ENCODE data around the gene KIF6. TPM values are rescaled to one million over a fixed set of nuclear protein-coding genes. Genes with fewer than 3 reads are reported as not detected.

KIF6 gene
- total RNA-seq, 1 experiment from 2014 or later = not detected

DNA sequence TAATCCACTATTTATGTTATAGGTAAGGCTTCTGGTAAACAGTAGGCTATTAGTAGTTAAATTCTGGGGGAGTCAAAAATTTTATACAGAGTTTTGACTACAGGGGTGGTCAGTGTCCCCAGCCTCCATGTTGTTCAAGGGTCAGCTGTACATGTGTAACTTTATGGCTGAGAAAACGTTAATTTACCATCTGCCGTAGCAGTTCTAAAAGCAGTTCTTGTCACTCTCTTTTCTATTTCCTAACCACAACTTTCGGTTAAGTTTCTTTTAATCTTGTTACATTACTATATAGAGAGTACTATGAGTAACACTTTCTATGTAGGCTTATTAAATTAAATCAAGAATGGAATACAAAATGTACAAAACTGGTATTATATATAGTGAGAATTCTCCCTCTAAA is 21.6 kb upstream of the KIF6 start:
- Histone ChIP-seq H3K4me1 (ENCODE audit: control insufficient read depth, insufficient read depth, low read length) (no peaks in the 10 kb centered on the region), H3K4me3 (ENCODE audit: low read depth in 2 of 2, low read length in 2 of 2) (no peak overlapping the region), H3K9me3 (ENCODE audit: control insufficient read depth, insufficient read depth, low read depth, low read length) (no peaks in the 10 kb centered on the region), H3K27me3 (ENCODE audit: control insufficient read depth, insufficient read depth, low read length) (no peaks in the 10 kb centered on the region), H3K27ac (ENCODE audit: low read length) (no peak overlapping the region), H3K36me3 (ENCODE audit: control insufficient read depth, insufficient read depth, low read length) (no peaks in the 10 kb centered on the region)
- no peak for ATAC-seq
- in situ Hi-C loops (cut with HindIII; ENCODE audit: low pct_unique_long_range_greater_than_20kb, low sequenced_read_pairs) = no loop called here
- ChIA-PET POLR2A (no interaction called here), CTCF (no interaction called here)
- TF ChIP-seq POLR2AphosphoS5 (IDR thresholded peaks at IDR 0.05; ENCODE audit: low read depth, low read length) (no peak), TCF7L2 (IDR thresholded peaks at IDR 0.05; ENCODE audit: low read depth, low read length) (no peak), SIN3A (IDR thresholded peaks at IDR 0.05; ENCODE audit: borderline replicate concordance, insufficient read depth, low read depth, low read length) (no peak)
- TF ChIP-seq, protein P1, sequence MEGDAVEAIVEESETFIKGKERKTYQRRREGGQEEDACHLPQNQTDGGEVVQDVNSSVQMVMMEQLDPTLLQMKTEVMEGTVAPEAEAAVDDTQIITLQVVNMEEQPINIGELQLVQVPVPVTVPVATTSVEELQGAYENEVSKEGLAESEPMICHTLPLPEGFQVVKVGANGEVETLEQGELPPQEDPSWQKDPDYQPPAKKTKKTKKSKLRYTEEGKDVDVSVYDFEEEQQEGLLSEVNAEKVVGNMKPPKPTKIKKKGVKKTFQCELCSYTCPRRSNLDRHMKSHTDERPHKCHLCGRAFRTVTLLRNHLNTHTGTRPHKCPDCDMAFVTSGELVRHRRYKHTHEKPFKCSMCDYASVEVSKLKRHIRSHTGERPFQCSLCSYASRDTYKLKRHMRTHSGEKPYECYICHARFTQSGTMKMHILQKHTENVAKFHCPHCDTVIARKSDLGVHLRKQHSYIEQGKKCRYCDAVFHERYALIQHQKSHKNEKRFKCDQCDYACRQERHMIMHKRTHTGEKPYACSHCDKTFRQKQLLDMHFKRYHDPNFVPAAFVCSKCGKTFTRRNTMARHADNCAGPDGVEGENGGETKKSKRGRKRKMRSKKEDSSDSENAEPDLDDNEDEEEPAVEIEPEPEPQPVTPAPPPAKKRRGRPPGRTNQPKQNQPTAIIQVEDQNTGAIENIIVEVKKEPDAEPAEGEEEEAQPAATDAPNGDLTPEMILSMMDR (IDR thresholded peaks at IDR 0.05) = no peak
- TF ChIP-seq, protein P2, sequence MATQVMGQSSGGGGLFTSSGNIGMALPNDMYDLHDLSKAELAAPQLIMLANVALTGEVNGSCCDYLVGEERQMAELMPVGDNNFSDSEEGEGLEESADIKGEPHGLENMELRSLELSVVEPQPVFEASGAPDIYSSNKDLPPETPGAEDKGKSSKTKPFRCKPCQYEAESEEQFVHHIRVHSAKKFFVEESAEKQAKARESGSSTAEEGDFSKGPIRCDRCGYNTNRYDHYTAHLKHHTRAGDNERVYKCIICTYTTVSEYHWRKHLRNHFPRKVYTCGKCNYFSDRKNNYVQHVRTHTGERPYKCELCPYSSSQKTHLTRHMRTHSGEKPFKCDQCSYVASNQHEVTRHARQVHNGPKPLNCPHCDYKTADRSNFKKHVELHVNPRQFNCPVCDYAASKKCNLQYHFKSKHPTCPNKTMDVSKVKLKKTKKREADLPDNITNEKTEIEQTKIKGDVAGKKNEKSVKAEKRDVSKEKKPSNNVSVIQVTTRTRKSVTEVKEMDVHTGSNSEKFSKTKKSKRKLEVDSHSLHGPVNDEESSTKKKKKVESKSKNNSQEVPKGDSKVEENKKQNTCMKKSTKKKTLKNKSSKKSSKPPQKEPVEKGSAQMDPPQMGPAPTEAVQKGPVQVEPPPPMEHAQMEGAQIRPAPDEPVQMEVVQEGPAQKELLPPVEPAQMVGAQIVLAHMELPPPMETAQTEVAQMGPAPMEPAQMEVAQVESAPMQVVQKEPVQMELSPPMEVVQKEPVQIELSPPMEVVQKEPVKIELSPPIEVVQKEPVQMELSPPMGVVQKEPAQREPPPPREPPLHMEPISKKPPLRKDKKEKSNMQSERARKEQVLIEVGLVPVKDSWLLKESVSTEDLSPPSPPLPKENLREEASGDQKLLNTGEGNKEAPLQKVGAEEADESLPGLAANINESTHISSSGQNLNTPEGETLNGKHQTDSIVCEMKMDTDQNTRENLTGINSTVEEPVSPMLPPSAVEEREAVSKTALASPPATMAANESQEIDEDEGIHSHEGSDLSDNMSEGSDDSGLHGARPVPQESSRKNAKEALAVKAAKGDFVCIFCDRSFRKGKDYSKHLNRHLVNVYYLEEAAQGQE (IDR thresholded peaks at IDR 0.05; ENCODE audit: insufficient read depth in 1 of 2, low read depth in 2 of 2, low read length in 1 of 2) = no peak
- no peak for DNase-seq (ENCODE audit: low read depth, low spot score)
- BruUV-seq (replicated peaks) = no TSS peak
- intact Hi-C loops (cut with micrococcal nuclease; ENCODE audit: unreplicated experiment) = no loop called here

DNA sequence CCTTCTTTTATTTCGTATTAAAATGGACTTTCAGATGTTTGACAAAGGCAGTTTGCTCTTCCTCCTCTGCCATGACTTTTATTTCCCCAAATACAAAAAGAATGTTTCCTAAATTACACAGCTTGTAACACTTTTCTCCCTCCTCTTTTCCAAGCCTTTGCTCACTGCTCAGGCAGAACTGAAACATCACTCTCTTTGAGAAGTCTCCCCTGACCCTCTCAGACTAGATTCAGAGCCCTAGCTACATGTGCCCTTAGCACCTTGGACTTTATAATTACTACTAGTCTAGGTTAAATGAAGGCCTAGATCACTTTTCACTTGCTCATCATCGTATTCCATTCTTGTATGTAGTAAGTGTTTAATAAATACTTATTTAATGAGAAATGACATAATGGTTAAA is 8.5 kb upstream of the KIF6 start:
- BruUV-seq (replicated peaks) = no TSS peak
- H3K27ac ChIP-seq (ENCODE audit: low read length) = no peak overlapping the region
- H3K27me3 ChIP-seq (ENCODE audit: control insufficient read depth, insufficient read depth, low read length) = 0 out of 2 replicates have a peak, but pooled peaks cover 2% of the 10 kb centered on the region
- TF ChIP-seq POLR2AphosphoS5 (IDR thresholded peaks at IDR 0.05; ENCODE audit: low read depth, low read length) = no peak
- no peak for TF ChIP-seq SIN3A (IDR thresholded peaks at IDR 0.05; ENCODE audit: borderline replicate concordance, insufficient read depth, low read depth, low read length)
- DNase-seq (ENCODE audit: low read depth, low spot score) (no peak), ATAC-seq (no peak)
- ChIA-PET POLR2A (no interaction called here), CTCF (no interaction called here)
- no peaks in the 10 kb centered on the region for H3K4me1 ChIP-seq (ENCODE audit: control insufficient read depth, insufficient read depth, low read length)
- no peaks in the 10 kb centered on the region for H3K36me3 ChIP-seq (ENCODE audit: control insufficient read depth, insufficient read depth, low read length)
- H3K4me3 ChIP-seq (ENCODE audit: low read depth in 2 of 2, low read length in 2 of 2) = no peak overlapping the region
- in situ Hi-C loops (cut with HindIII; ENCODE audit: low pct_unique_long_range_greater_than_20kb, low sequenced_read_pairs) = no loop called here
- no peaks in the 10 kb centered on the region for H3K9me3 ChIP-seq (ENCODE audit: control insufficient read depth, insufficient read depth, low read depth, low read length)
- intact Hi-C loops (cut with micrococcal nuclease; ENCODE audit: unreplicated experiment) = no loop called here

DNA sequence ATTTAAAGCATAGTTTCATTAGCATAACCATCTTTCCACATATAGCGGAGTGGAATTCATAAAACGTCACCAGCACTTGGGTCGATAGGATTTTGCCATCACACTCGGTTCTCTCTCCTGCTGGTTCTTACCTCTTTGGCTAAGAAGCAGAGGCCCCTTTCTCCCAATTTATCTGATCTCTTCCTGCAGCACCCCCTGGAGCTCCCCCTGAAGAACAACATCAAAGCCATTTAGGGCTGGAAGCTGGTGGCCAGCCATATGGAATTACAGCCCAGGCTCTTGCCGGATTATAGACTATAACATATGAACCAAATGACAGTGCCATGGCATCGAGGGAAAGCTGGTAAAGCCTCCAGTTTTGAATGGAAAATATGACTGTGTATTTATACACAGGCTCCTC is 6.4 kb upstream of the KIF6 start:
- CTCF ChIA-PET = no interaction called here
- Histone ChIP-seq H3K4me3 (ENCODE audit: low read depth in 2 of 2, low read length in 2 of 2) (no peak overlapping the region), H3K9me3 (ENCODE audit: control insufficient read depth, insufficient read depth, low read depth, low read length) (no peaks in the 10 kb centered on the region), H3K4me1 (ENCODE audit: control insufficient read depth, insufficient read depth, low read length) (no peaks in the 10 kb centered on the region), H3K36me3 (ENCODE audit: control insufficient read depth, insufficient read depth, low read length) (no peaks in the 10 kb centered on the region), H3K27ac (ENCODE audit: low read length) (no peak overlapping the region), H3K27me3 (ENCODE audit: control insufficient read depth, insufficient read depth, low read length) (0 out of 2 replicates have a peak, but pooled peaks cover 2% of the 10 kb centered on the region)
- in situ Hi-C loops (cut with HindIII; ENCODE audit: low pct_unique_long_range_greater_than_20kb, low sequenced_read_pairs) = no loop called here
- no TSS peak for BruUV-seq (replicated peaks)
- intact Hi-C loops (cut with micrococcal nuclease; ENCODE audit: unreplicated experiment) = no loop called here
- POLR2A ChIA-PET = no interaction called here
- ATAC-seq (no peak), DNase-seq (ENCODE audit: low read depth, low spot score) (no peak)
- TF ChIP-seq, protein P2 (IDR thresholded peaks at IDR 0.05; ENCODE audit: insufficient read depth in 1 of 2, low read depth in 2 of 2, low read length in 1 of 2) = no peak
- TF ChIP-seq, protein P1 (IDR thresholded peaks at IDR 0.05) = no peak
- no peak for TF ChIP-seq POLR2AphosphoS5 (IDR thresholded peaks at IDR 0.05; ENCODE audit: low read depth, low read length)
- TF ChIP-seq SIN3A (IDR thresholded peaks at IDR 0.05; ENCODE audit: borderline replicate concordance, insufficient read depth, low read depth, low read length) = no peak
- no peak for TF ChIP-seq TCF7L2 (IDR thresholded peaks at IDR 0.05; ENCODE audit: low read depth, low read length)

All from Panc1 (cell line).